ENCODE data around the gene PTPRQ. TPM values are rescaled to one million over a fixed set of nuclear protein-coding genes. Genes with fewer than 3 reads are reported as not detected.

PTPRQ gene
- 0.08 TPM in 1 of 2 replicates, not detected in the other for total RNA-seq (2014; rRNA removed; shearing (Covaris generic))
- polyA plus RNA-seq (2015; cell fraction: cytosol; rRNA removed): not detected in 2 replicates
- polyA plus RNA-seq (2015; cell fraction: nucleus; rRNA removed): 0.68 TPM in 1 of 2 replicates, not detected in the other

GRCh38 chr12:80443974-80444666, at the start of gene PTPRQ:
Gene PTPRQ, plus strand, starts transcription at chr12:80444235. Its CDS starts 111 bp downstream, at chr12:80444346.
- in situ Hi-C loops (cut with HindIII; ENCODE audit: low pct_unique_long_range_greater_than_20kb, low sequenced_read_pairs): no loop called here
- no peak for DNase-seq (ENCODE audit: low read depth, low spot score)

DNA sequence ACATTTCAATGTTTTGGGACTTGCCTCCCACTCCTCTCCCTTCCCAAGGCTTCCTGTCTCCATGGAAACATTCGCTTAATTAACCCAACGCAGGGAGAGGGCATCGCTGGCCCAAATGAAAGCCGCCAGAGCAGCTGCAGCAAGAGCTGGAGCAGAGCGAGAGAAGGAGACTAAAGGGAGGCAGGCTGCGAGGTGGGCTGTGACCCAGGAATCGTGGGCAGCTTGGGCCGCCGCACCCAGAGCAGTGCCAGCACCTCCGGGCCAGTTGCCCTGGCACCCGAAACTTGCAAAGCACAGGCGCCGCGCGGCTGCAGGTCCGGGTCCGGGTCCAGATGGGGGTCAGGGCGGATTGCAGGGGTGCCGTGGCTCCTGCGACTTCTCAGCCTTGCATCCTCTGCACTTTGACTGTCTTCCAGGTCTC, 43.5 kb upstream of the PTPRQ start:
- in situ Hi-C loops (cut with HindIII; ENCODE audit: low pct_unique_long_range_greater_than_20kb, low sequenced_read_pairs): no loop called here
- DNase-seq (ENCODE audit: low read depth, low spot score): no peak

DNA sequence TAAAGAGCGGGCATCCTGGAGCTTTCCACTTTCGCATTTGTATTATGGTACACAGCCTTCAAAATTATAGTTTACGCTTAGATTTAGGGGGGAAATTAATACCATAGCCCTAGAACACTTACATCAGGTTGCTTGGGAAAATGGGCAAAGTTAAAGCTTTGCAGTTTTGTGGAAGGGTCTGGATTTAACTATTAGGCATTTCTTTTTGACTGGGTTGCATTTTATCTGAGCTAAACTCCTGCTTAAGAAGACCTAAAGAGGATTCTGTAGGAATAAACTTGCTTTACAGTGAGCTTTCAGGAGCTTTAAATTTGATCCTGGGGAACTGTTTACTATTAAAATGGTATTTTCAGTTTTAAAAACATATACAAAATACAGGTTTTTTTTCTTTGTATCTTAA, 42.8 kb upstream of the PTPRQ start:
- in situ Hi-C loops (cut with HindIII; ENCODE audit: low pct_unique_long_range_greater_than_20kb, low sequenced_read_pairs): no loop called here
- no peak for DNase-seq (ENCODE audit: low read depth, low spot score)

DNA sequence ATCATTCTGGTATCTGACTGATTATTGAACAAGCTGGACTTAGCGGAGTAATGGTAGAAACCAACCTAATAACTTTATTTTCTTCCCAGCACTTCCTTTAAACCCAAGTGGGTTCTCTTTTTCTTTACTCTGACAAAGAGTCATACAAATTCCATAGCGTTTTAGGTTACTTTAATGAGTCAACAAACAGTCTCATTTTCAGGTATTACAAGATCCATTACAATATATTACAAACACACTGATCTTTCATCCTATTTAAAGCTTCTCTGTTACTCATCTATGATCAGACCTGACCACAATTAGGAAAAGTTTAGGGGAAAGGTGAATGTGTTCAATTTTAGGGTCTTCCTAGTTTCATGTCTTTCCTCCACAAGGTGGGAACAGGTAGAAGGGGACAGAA, 39.4 kb upstream of the PTPRQ start:
- in situ Hi-C loops (cut with HindIII; ENCODE audit: low pct_unique_long_range_greater_than_20kb, low sequenced_read_pairs): no loop called here
- no peak for DNase-seq (ENCODE audit: low read depth, low spot score)

GRCh38 chr12:80406253-80406652, 37.8 kb upstream of the PTPRQ start:
- no peak for DNase-seq (ENCODE audit: low read depth, low spot score)
- in situ Hi-C loops (cut with HindIII; ENCODE audit: low pct_unique_long_range_greater_than_20kb, low sequenced_read_pairs): no loop called here

DNA sequence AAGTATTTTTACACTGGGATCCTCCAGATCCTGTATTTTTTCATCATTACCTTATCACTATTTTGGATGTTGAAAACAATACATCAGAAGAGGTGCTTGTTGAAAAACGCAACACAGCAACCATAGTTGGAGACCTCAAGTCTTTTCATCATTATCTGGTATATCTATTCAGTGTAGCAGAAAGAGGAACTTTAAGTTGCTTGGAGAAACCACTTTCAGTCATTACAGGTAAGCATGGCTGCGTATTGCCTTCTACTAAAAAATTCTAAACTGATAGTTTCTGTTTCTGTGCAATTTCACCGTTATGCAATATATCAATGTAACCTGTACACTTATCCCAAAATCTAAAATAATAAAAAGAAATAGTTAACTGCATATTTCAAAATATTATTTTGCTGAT, 32.2 kb upstream of the PTPRQ start:
- no peak for DNase-seq (ENCODE audit: low read depth, low spot score)
- in situ Hi-C loops (cut with HindIII; ENCODE audit: low pct_unique_long_range_greater_than_20kb, low sequenced_read_pairs): no loop called here

DNA sequence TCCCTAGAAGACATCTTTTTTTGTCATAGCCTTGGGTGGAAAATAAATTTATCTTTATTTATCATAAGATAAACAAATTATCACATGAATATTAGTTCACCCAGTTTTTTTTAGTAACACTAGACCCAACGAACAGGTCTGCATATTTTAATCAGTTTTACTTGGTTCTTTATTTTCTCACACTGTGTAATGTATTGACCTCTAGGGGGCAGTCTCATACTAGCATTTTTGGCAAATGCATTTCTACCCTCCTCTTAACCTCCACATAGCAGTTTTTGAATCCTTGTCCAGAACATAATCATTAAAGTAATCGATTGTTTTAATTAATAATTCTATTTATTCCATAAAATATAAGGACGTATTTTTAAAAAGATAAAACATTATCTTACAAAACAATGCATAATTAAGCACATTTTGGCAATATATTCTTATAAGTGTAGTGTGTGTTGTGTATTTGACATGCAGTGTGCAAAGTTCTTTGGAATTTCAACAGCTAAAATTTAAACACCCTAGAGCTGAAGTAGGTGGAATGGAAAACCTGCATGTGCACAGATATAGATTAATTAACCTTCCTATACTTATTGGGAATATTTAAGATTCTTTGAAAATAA, 31.6 kb upstream of the PTPRQ start:
- DNase-seq (ENCODE audit: low read depth, low spot score): peak; percentile 67
- in situ Hi-C loops (cut with HindIII; ENCODE audit: low pct_unique_long_range_greater_than_20kb, low sequenced_read_pairs): no loop called here

- in situ Hi-C loops (cut with HindIII; ENCODE audit: low pct_unique_long_range_greater_than_20kb, low sequenced_read_pairs): no loop called here
- no peak for DNase-seq (ENCODE audit: low read depth, low spot score)
These were observed 30.6 kb upstream of the PTPRQ start for GRCh38 chr12:80413462-80413861.

GRCh38 chr12:80415466-80415865, 28.6 kb upstream of the PTPRQ start:
- in situ Hi-C loops (cut with HindIII; ENCODE audit: low pct_unique_long_range_greater_than_20kb, low sequenced_read_pairs): no loop called here
- DNase-seq (ENCODE audit: low read depth, low spot score): no peak

GRCh38 chr12:80419644-80420043, 24.4 kb upstream of the PTPRQ start:
- in situ Hi-C loops (cut with HindIII; ENCODE audit: low pct_unique_long_range_greater_than_20kb, low sequenced_read_pairs): no loop called here

DNA sequence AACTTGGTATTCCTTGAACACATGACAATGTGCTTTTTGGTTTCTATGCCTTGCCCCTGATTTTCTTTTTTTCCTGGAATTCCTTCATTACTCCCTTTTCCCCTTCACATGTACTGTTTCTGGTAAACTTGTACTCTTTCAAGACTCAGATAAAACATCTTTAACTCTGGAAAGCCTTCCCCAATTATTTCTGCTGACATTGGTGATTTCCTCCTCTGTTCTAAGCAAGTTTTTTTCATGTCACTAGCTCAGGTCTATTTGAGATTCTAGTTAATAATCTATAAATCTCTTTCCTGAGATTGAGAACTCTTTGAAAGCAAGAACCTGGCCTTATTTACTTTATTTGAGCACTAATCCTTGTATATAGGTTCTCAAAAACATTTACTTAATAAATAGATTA, 24.0 kb upstream of the PTPRQ start:
- no peak for DNase-seq (ENCODE audit: low read depth, low spot score)
- in situ Hi-C loops (cut with HindIII; ENCODE audit: low pct_unique_long_range_greater_than_20kb, low sequenced_read_pairs): no loop called here

More at GRCh38 chr12:80419644-80420043, 24.4 kb upstream of the PTPRQ start:
- no peak for DNase-seq (ENCODE audit: low read depth, low spot score)

GRCh38 chr12:80422550-80422949, 21.5 kb upstream of the PTPRQ start:
- DNase-seq (ENCODE audit: low read depth, low spot score): no peak
- in situ Hi-C loops (cut with HindIII; ENCODE audit: low pct_unique_long_range_greater_than_20kb, low sequenced_read_pairs): no loop called here

DNA sequence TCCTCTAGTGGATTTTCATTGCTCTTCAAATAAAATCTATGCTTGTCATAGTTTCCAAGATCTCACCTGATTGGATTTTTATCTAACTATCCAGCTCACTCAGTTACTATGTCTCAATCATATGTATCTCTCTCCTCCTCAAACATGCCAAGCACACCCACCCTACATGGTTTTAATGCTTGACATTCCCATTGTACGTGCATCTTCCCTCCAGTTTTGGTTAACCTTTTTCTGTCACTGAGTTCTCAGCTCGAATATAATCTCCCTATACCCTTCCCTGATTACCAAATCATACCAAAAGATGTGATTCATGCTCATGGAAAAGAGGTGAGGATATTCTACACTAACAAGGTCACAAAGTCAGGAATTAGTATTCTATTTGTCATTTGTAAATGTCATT, 12.0 kb upstream of the PTPRQ start:
- no peak for DNase-seq (ENCODE audit: low read depth, low spot score)

DNA sequence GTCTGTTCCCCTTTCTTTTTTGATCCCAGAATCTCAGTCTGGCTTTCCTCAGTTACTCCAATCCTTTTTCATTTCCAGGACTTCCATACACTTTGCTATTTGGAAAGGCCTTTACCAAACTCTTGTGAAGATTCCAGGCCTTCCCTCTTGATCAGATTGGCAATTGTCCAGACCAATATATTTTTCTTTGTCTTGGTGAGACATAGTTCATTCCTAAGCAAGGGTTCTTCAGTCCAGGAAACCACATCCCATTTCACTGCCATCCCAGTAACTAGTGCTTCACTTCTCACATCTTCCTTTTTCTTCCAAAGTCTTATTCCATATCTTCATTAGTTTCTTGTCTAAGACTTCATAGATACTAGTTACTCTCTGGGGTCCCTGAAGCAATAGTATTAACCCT, 2.1 kb upstream of the PTPRQ start:
- in situ Hi-C loops (cut with HindIII; ENCODE audit: low pct_unique_long_range_greater_than_20kb, low sequenced_read_pairs): no loop called here
- DNase-seq (ENCODE audit: low read depth, low spot score): no peak

More for the DNA sequence above, 12.0 kb upstream of the PTPRQ start:
- in situ Hi-C loops (cut with HindIII; ENCODE audit: low pct_unique_long_range_greater_than_20kb, low sequenced_read_pairs): no loop called here

DNA sequence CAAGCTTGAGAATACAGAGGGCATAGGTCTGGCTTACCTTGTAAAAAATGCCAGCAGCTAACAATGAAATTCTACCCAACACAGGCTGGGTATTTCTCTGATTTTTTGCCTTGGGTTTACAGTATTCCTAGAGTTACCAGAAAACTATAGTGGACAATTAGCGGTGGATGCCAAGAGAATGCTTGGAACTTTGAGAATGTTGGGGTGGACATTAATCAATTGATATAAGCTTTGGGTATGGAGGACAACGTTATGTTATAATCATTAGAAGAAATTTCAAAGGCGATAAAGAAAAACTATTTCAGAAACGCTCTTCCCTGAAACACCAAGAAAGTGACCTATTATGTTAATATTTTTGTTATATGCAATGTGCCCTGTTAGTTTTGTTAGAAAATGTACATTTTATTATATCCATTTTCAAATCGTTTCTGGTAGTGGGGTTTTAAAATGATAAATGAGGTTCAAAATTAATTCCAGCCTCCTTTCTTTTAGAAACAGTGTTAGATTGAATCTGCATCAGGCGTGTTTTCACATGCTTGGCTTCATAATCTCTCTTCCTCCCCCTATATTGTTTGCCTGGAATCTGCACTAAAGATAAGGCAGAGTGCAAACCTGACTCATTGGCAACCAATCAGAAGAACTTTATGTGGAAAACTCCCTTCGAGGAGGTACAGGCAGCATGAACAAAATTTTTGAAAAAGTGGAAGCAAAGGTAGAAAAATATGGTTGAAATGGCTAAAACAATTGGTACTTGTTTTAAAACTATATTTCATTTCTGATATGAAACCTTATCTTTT, 1.4 kb upstream of the PTPRQ start:
- no peak for DNase-seq (ENCODE audit: low read depth, low spot score)
- in situ Hi-C loops (cut with HindIII; ENCODE audit: low pct_unique_long_range_greater_than_20kb, low sequenced_read_pairs): no loop called here

GRCh38 chr12:80445083-80445793, 1.2 kb downstream of the PTPRQ start:
- in situ Hi-C loops (cut with HindIII; ENCODE audit: low pct_unique_long_range_greater_than_20kb, low sequenced_read_pairs): no loop called here
- DNase-seq (ENCODE audit: low read depth, low spot score): no peak

- no peak for DNase-seq (ENCODE audit: low read depth, low spot score)
- in situ Hi-C loops (cut with HindIII; ENCODE audit: low pct_unique_long_range_greater_than_20kb, low sequenced_read_pairs): no loop called here
These were observed 12.5 kb downstream of the PTPRQ start for GRCh38 chr12:80456513-80456912.

DNA sequence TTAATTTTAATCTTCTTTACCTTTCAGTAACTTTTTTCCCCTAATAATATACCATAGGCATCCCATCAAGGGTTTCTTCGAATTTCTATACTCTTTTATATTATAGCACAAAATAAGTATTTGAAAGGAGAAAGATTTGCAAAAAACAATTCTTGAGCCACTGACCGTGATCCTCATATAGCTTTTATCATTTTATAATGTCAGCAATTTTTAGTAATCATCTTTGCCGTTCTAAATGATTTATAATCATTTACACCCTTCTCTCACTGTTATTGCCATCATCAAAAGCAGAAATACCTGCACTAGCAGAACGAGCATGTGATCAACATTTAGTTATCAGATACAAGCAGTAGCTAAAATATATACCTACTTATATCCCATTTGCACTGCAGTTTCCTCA, 16.9 kb downstream of the PTPRQ start:
- no peak for DNase-seq (ENCODE audit: low read depth, low spot score)
- in situ Hi-C loops (cut with HindIII; ENCODE audit: low pct_unique_long_range_greater_than_20kb, low sequenced_read_pairs): no loop called here
